KMS-11 (cell line): ENCODE measurements around the gene YIF1A.

Experiments used
- H2AFZ ChIP-seq: fragments of 200-600 bp; sonication (generic); 2 replicates; pipeline ENCODE4 v1.6.1; 2016; ENCODE audit warnings: antibody characterized with exemption, mixed run types, low read depth
- H3K27ac ChIP-seq: fragments of 200-600 bp; sonication (generic); 2 replicates; pipeline ENCODE4 v1.6.1; 2016; ENCODE audit warnings: mild to moderate bottlenecking, mixed run types
- H3K27me3 ChIP-seq: fragments of 200-600 bp; sonication (generic); 2 replicates; pipeline ENCODE4 v1.6.1; 2017; ENCODE audit warnings: mild to moderate bottlenecking, low read depth, mixed run types, moderate library complexity; ENCODE audit not compliant: insufficient read depth
- H3K36me3 ChIP-seq: fragments of 200-600 bp; sonication (generic); 2 replicates; pipeline ENCODE4 v1.6.1; 2017; ENCODE audit warnings: mild to moderate bottlenecking, mixed run types; ENCODE audit not compliant: insufficient read depth
- H3K4me1 ChIP-seq: fragments of 200-600 bp; sonication (generic); 2 replicates; pipeline ENCODE4 v1.6.1; 2016; ENCODE audit warnings: mild to moderate bottlenecking, low read depth, mixed run types; ENCODE audit not compliant: poor library complexity, severe bottlenecking
- H3K4me2 ChIP-seq: fragments of 200-600 bp; sonication (generic); 2 replicates; pipeline ENCODE4 v1.7.0; 2016; ENCODE audit warnings: mild to moderate bottlenecking, mixed run types
- H3K4me3 ChIP-seq: fragments of 200-600 bp; sonication (generic); IDR thresholded peaks from 2 replicates; pipeline ENCODE4 v1.6.1; 2017; ENCODE audit warnings: low read depth, low read length, mixed read lengths; ENCODE audit not compliant: insufficient read depth
- H3K79me2 ChIP-seq: fragments of 200-600 bp; sonication (generic); 2 replicates; pipeline ENCODE4 v1.6.1; 2016; ENCODE audit warnings: low read depth, mixed run types; ENCODE audit not compliant: insufficient read depth
- H3K9ac ChIP-seq: fragments of 200-600 bp; sonication (generic); 2 replicates; pipeline ENCODE4 v1.6.1; 2016; ENCODE audit warnings: mild to moderate bottlenecking, mixed run types
- H4K20me1 ChIP-seq: fragments of 200-600 bp; sonication (generic); 2 replicates; pipeline ENCODE4 v1.6.1; 2016; ENCODE audit warnings: mild to moderate bottlenecking, mixed run types; ENCODE audit not compliant: insufficient read depth
- TF ChIP-seq, protein P1 (sequence below): fragments of 200-600 bp; sonication (generic); conservative IDR thresholded peaks from 2 replicates; pipeline ENCODE4 v1.6.1; 2017; ENCODE audit warnings: low read depth, mild to moderate bottlenecking, antibody characterized with exemption, low read length, moderate library complexity, mixed read lengths

The YIF1A gene

DNA sequence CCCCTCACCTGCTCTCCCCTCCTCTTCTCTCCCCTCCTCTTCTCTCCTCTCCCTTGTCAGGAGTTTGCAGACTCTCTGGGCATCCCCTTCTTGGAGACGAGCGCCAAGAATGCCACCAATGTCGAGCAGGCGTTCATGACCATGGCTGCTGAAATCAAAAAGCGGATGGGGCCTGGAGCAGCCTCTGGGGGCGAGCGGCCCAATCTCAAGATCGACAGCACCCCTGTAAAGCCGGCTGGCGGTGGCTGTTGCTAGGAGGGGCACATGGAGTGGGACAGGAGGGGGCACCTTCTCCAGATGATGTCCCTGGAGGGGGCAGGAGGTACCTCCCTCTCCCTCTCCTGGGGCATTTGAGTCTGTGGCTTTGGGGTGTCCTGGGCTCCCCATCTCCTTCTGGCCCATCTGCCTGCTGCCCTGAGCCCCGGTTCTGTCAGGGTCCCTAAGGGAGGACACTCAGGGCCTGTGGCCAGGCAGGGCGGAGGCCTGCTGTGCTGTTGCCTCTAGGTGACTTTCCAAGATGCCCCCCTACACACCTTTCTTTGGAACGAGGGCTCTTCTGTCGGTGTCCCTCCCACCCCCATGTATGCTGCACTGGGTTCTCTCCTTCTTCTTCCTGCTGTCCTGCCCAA is 12.8 kb downstream of the YIF1A start:
- Histone ChIP-seq H3K9ac (no peak overlapping the region), H3K4me1 (peaks cover 12% of the 10 kb centered on the region), H3K27me3 (peaks cover 4% of the 10 kb centered on the region; the same call in 1 of the 2 replicates), H2AFZ (no peak overlapping the region), H3K4me3 (no peak overlapping the region), H3K36me3 (0 out of 2 replicates have a peak, but pooled peaks cover 2% of the 10 kb centered on the region), H3K27ac (no peak overlapping the region), H3K4me2 (no peak overlapping the region), H4K20me1 (no peaks in the 10 kb centered on the region), H3K79me2 (peaks cover 7% of the 10 kb centered on the region; the same call in 1 of the 2 replicates)
- TF ChIP-seq, protein P1, sequence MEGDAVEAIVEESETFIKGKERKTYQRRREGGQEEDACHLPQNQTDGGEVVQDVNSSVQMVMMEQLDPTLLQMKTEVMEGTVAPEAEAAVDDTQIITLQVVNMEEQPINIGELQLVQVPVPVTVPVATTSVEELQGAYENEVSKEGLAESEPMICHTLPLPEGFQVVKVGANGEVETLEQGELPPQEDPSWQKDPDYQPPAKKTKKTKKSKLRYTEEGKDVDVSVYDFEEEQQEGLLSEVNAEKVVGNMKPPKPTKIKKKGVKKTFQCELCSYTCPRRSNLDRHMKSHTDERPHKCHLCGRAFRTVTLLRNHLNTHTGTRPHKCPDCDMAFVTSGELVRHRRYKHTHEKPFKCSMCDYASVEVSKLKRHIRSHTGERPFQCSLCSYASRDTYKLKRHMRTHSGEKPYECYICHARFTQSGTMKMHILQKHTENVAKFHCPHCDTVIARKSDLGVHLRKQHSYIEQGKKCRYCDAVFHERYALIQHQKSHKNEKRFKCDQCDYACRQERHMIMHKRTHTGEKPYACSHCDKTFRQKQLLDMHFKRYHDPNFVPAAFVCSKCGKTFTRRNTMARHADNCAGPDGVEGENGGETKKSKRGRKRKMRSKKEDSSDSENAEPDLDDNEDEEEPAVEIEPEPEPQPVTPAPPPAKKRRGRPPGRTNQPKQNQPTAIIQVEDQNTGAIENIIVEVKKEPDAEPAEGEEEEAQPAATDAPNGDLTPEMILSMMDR, result no peak

DNA sequence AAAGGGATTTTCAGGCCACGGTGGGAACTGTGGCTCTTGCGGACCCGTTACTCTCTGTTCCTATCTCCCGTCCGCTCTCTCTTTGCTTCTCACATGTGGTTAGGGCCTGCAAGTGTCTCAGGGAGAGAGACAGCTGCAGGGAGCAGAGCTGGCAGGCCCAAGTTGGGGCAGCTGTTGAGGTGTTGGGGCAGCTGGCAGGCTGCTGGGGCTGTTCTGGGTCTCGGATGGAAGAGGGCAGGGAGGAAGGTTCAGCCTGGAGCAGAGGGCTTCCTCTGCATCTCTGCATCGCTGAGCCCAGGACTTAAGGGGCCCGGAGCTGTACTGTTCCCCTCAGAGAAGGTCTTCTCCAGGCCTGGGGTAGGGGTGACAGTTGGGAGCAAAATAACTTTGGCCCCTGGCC is 13.5 kb downstream of the YIF1A start:
- Histone ChIP-seq H3K27me3 (peaks cover 4% of the 10 kb centered on the region; the same call in 1 of the 2 replicates), H2AFZ (no peak overlapping the region), H3K4me2 (no peak overlapping the region), H3K4me1 (peaks cover 18% of the 10 kb centered on the region), H3K79me2 (peaks cover 14% of the 10 kb centered on the region), H3K36me3 (0 out of 2 replicates have a peak, but pooled peaks cover 2% of the 10 kb centered on the region), H3K4me3 (no peak overlapping the region), H3K27ac (no peak overlapping the region), H4K20me1 (no peaks in the 10 kb centered on the region), H3K9ac (no peak overlapping the region)
- TF ChIP-seq, protein P1, result no peak

DNA sequence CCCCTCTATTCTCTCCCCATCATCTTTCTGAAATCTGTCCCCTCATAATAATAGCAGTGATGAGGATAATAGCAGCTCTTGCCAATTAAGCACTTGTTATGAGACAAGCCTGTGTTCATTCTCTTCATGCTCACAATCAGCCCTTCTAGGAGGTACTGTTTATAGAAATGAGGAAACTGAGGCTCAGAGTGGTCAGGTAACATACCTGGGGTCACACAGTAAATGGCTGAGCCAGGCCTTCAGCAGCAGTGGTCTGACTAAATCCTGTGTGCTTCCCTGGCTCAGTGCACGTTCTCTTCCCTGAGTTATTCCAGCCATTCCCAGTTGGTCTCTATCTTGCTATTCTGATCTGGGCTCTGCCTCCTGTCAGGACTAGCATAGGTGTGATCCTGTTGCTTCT is 14.7 kb downstream of the YIF1A start:
- Histone ChIP-seq H4K20me1 (no peaks in the 10 kb centered on the region), H3K4me1 (peaks cover 29% of the 10 kb centered on the region), H3K36me3 (0 out of 2 replicates have a peak, but pooled peaks cover 2% of the 10 kb centered on the region), H3K79me2 (peaks cover 26% of the 10 kb centered on the region), H3K4me2 (no peak overlapping the region), H2AFZ (no peak overlapping the region), H3K27ac (no peak overlapping the region), H3K27me3 (peaks cover 4% of the 10 kb centered on the region; the same call in 1 of the 2 replicates), H3K9ac (no peak overlapping the region), H3K4me3 (no peak overlapping the region)
- TF ChIP-seq, protein P1, result no peak

DNA sequence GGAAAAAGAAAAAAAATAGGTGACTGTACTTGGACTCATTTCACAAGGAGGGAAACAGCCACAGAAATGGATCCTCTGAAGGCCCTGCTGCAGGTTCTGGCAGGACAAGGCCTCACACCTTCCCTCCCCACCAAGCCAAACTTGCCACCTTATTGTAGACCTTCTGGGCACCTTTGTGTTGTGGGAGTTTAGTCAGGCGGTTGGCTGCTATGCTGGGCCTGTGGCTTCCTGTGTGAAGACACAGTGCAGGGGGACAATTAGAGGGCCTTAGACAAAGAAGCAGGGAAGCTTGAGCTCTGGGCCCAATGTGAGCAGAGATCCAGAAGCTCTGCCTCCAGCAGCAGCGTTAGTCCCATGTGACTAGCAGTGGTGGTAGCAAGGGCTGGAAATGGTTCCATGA is 16.3 kb downstream of the YIF1A start:
- H4K20me1 ChIP-seq, result no peaks in the 10 kb centered on the region

More for the DNA sequence above, 16.3 kb downstream of the YIF1A start:
- no peak overlapping the region for H3K9ac ChIP-seq
- H3K4me3 ChIP-seq, result no peak overlapping the region
- 0 out of 2 replicates have a peak, but pooled peaks cover 2% of the 10 kb centered on the region for H3K36me3 ChIP-seq
- H3K4me1 ChIP-seq, result peaks cover 24% of the 10 kb centered on the region
- H3K79me2 ChIP-seq, result peaks cover 31% of the 10 kb centered on the region
- no peak overlapping the region for H2AFZ ChIP-seq
- H3K27me3 ChIP-seq, result no peaks in the 10 kb centered on the region
- no peak overlapping the region for H3K27ac ChIP-seq
- TF ChIP-seq, protein P1, result no peak
- no peak overlapping the region for H3K4me2 ChIP-seq
